PC-9 (cell line): ENCODE results near the gene SYNE4. TPM values are rescaled to one million over a fixed set of nuclear protein-coding genes. Genes with fewer than 3 reads are reported as not detected.

Experiments used
- BruUV-seq: library from RNA; stranded (reverse); fragments of 400-500 nt; replicated peaks from 2 replicates; lab custom pipeline; 2021; lab: Mats Ljungman, UMichigan
- CTCF ChIA-PET: fragments of 300-600 bp; sonication (Branson Sonifier 250); formaldehyde crosslinking; loops from one replicate; lab custom pipeline; 2022; ENCODE audit warnings: antibody characterized with exemption; lab: Charles Lee
- POLR2A ChIA-PET: fragments of 300-600 bp; sonication (Branson Sonifier 250); formaldehyde crosslinking; loops from one replicate; lab custom pipeline; 2022; ENCODE audit warnings: antibody characterized with exemption; ENCODE audit not compliant: unreplicated experiment; lab: Charles Lee
- DNase-seq, 2 experiments: peaks; one replicate each; pipeline versions ENCODE4 v3.0.0 to v3.0.0-alpha.2; 2015 to 2022; ENCODE audit warnings: mixed read lengths in 1 of 2
- H2AFZ ChIP-seq: fragments of 200-600 bp; sonication (generic); 2 replicates; pipeline ENCODE4 v1.8.1; 2017; ENCODE audit warnings: antibody characterized with exemption
- H3F3A ChIP-seq: fragments of 200-600 bp; sonication (generic); 2 replicates; pipeline ENCODE4 v1.8.1; 2017; ENCODE audit warnings: antibody characterized with exemption, mild to moderate bottlenecking, low read depth; ENCODE audit not compliant: insufficient read depth
- H3K27ac ChIP-seq: fragments of 200-600 bp; sonication (generic); 2 replicates; pipeline ENCODE4 v1.6.1; 2016; ENCODE audit warnings: mixed run types
- H3K27me3 ChIP-seq: fragments of 200-600 bp; sonication (generic); 2 replicates; pipeline ENCODE4 v1.6.1; 2016; ENCODE audit warnings: low read depth, mixed run types; ENCODE audit not compliant: insufficient read depth
- H3K36me3 ChIP-seq: fragments of 200-600 bp; sonication (generic); 2 replicates; pipeline ENCODE4 v1.6.1; 2016; ENCODE audit warnings: low read depth, mixed run types
- H3K4me1 ChIP-seq: fragments of 200-600 bp; sonication (generic); replicated peaks from 2 replicates; pipeline ENCODE4 v1.6.1; 2016; ENCODE audit warnings: mixed run types; ENCODE audit not compliant: insufficient read depth
- H3K4me2 ChIP-seq: fragments of 200-600 bp; sonication (generic); 2 replicates; pipeline ENCODE4 v1.6.1; 2017; ENCODE audit warnings: mixed run types
- H3K4me3 ChIP-seq: fragments of 200-600 bp; sonication (generic); 2 replicates; pipeline ENCODE4 v1.6.1; 2016; ENCODE audit warnings: mixed run types
- H3K79me2 ChIP-seq: fragments of 200-600 bp; sonication (generic); 2 replicates; pipeline ENCODE4 v1.6.1; 2017; ENCODE audit warnings: low read depth, mixed run types
- H3K9me2 ChIP-seq: fragments of 200-600 bp; sonication (generic); 2 replicates; pipeline ENCODE4 v1.8.1; 2017; ENCODE audit warnings: mild to moderate bottlenecking; ENCODE audit not compliant: insufficient read depth
- H3K9me3 ChIP-seq: fragments of 200-600 bp; sonication (generic); 2 replicates; pipeline ENCODE4 v1.8.1; 2016; ENCODE audit warnings: low read depth; ENCODE audit not compliant: insufficient read depth
- H4K20me1 ChIP-seq: fragments of 200-600 bp; sonication (generic); 2 replicates; pipeline ENCODE4 v1.8.1; 2017; ENCODE audit not compliant: insufficient read depth
- CTCF ChIP-seq: fragments of 200-600 bp; sonication (generic); conservative IDR thresholded peaks from 2 replicates; pipeline ENCODE4 v1.6.1; 2017; ENCODE audit warnings: mixed run types, antibody characterized with exemption, mild to moderate bottlenecking, moderate library complexity
- EZH2 ChIP-seq: fragments of 200-600 bp; sonication (generic); IDR thresholded peaks from 2 replicates; pipeline ENCODE4 v1.8.0; 2017; ENCODE audit warnings: antibody characterized with exemption, low read depth
- intact Hi-C: fragments of 100-400 bp; cut with micrococcal nuclease; formaldehyde crosslinking; loops from one replicate; pipeline ENCODE4 v1.10.0; 2022; ENCODE audit not compliant: unreplicated experiment
- total RNA-seq: library from RNA; stranded (reverse); gene quantifications from 2 replicates; pipeline ENCODE4 v1.2.3, GENCODE V29; 2021

SYNE4 gene
- total RNA-seq, 1 experiment from 2014 or later: 39.5 TPM

- no peak for DNase-seq
- H2AFZ ChIP-seq: no peak overlapping the region
- no peaks in the 10 kb centered on the region for H3K9me2 ChIP-seq
- ChIA-PET POLR2A (no interaction called here), CTCF (no interaction called here)
- no peak overlapping the region for H3K4me3 ChIP-seq
- H4K20me1 ChIP-seq: no peaks in the 10 kb centered on the region
- intact Hi-C loops: no loop called here
- TF ChIP-seq EZH2: no peak
- no peak for TF ChIP-seq CTCF
- H3K27me3 ChIP-seq: no peaks in the 10 kb centered on the region
- H3K36me3 ChIP-seq: 0 out of 2 replicates have a peak, but pooled peaks cover 4% of the 10 kb centered on the region
- peaks cover 7% of the 10 kb centered on the region for H3K4me1 ChIP-seq
- no peak overlapping the region for H3K4me2 ChIP-seq
- no peaks in the 10 kb centered on the region for H3K9me3 ChIP-seq
- 0 out of 2 replicates have a peak, but pooled peaks cover 4% of the 10 kb centered on the region for H3F3A ChIP-seq
- no TSS peak for BruUV-seq
- H3K79me2 ChIP-seq: 0 out of 2 replicates have a peak, but pooled peaks cover 10% of the 10 kb centered on the region
- H3K27ac ChIP-seq: no peak overlapping the region
Measured at GRCh38 chr19:36019061-36019670, 10.6 kb upstream of the SYNE4 start.

GRCh38 chr19:36014012-36014924, 5.7 kb upstream of the SYNE4 start, which contains the start of gene ALKBH6:
ALKBH6 (minus strand) TSS chr19:36014213; CDS start chr19:36013397, 816 bp downstream.
- CTCF ChIA-PET: interaction anchor here (0.6 to 1.0 kb wide), 2 partner anchors 23 to 154 kb away, joined by 8 to 11 read pairs; no protein-coding TSS in a partner anchor
- POLR2A ChIA-PET: interaction anchor here (0.5 to 1.2 kb wide), 11 partner anchors 23 to 200 kb away, joined by 3 to 10 read pairs (median 4); partner anchors contain the start of genes THAP8, ZNF146 and ZNF565

More at GRCh38 chr19:36014012-36014924, 5.7 kb upstream of the SYNE4 start, which contains the start of gene ALKBH6:
- Histone ChIP-seq H3K27ac (no peak within 1 kb of the TSS), H3K9me3 (no peaks in the 10 kb centered on the region), H3K9me2 (no peaks in the 10 kb centered on the region), H3K4me2 (peak within 1 kb of the TSS; percentile 90), H3K79me2 (peaks cover 19% of the 10 kb centered on the region), H3F3A (peaks cover 8% of the 10 kb centered on the region; the same call in 1 of the 2 replicates), H3K36me3 (no peaks in the 10 kb centered on the region), H2AFZ (peak within 1 kb of the TSS; percentile 89), H4K20me1 (no peaks in the 10 kb centered on the region), H3K27me3 (no peaks in the 10 kb centered on the region), H3K4me1 (peaks cover 7% of the 10 kb centered on the region), H3K4me3 (peak within 1 kb of the TSS; percentile 70)
- TSS peak; percentile 60 for BruUV-seq
- intact Hi-C loops: loop anchor here (1.0 kb wide), 1 partner anchor 40 kb away; the partner anchor contains the start of genes THAP8 and WDR62
- TF ChIP-seq CTCF: no peak
- TF ChIP-seq EZH2: no peak
- peak; percentile 98 to 99 for DNase-seq
